Umbilical cord (tissue), 2 donors: ENCODE data around the gene KLHL30. TPM values are rescaled to one million over a fixed set of nuclear protein-coding genes. Genes with fewer than 3 reads are reported as not detected.

Experiments
- DNase-seq: peaks from one replicate; pipeline ENCODE4 v3.0.0-alpha.2; 2015; ENCODE audit warnings: low spot score
- total RNA-seq: library from RNA; depleted of rRNA; stranded (reverse); fragments of >200 nt; gene quantifications from one replicate; pipeline ENCODE4 v1.2.3, GENCODE V29; 2014; ENCODE audit warnings: low replicate concordance; ENCODE audit not compliant: insufficient read depth

Gene KLHL30
- total RNA-seq, 1 donor from 2014 or later, result 5.1 TPM

DNA sequence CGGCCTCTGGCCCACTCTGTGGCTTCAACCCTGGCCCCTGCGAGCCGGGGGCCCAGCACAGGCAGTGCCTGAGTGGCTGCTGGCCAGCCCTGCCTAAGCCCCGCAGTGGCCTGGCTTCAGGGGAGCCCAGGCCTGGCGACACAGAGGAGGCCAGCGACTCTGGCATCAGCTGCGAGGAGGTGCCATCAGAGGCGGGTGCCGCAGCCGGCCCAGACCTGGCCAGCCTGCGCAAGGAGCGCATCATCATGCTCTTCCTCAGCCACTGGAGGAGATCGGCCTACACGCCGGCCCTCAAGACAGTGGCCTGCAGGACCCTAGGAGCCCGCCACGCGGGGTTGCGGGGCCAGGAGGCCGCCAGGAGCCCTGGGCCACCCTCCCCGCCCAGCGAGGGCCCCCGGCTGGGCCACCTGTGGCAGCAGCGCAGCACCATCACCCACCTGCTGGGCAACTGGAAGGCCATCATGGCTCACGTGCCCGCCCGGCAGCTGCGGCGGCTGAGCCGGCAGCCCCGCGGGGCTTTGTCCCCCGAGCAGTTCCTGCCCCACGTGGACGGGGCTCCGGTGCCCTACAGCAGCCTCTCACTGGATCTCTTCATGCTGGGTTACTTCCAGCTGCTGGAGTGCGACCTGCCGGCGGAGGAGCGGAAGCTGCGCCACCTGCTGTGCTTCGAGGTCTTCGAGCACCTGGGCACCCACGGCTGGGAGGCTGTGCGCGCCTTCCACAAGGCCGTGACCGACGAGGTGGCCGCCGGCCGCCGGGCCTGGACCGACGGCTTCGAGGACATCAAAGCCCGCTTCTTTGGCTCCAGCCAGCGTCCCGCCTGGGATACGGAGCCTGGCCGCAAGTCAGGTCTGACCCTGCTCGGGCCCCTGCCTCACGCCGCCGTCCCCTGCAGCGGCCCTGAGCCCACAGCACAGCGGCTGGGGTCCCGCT is 7.5 kb upstream of the KLHL30 start:
- no peak for DNase-seq

- no peak for DNase-seq
Measured at GRCh38 chr2:238131761-238132462, 6.6 kb upstream of the KLHL30 start.

DNA sequence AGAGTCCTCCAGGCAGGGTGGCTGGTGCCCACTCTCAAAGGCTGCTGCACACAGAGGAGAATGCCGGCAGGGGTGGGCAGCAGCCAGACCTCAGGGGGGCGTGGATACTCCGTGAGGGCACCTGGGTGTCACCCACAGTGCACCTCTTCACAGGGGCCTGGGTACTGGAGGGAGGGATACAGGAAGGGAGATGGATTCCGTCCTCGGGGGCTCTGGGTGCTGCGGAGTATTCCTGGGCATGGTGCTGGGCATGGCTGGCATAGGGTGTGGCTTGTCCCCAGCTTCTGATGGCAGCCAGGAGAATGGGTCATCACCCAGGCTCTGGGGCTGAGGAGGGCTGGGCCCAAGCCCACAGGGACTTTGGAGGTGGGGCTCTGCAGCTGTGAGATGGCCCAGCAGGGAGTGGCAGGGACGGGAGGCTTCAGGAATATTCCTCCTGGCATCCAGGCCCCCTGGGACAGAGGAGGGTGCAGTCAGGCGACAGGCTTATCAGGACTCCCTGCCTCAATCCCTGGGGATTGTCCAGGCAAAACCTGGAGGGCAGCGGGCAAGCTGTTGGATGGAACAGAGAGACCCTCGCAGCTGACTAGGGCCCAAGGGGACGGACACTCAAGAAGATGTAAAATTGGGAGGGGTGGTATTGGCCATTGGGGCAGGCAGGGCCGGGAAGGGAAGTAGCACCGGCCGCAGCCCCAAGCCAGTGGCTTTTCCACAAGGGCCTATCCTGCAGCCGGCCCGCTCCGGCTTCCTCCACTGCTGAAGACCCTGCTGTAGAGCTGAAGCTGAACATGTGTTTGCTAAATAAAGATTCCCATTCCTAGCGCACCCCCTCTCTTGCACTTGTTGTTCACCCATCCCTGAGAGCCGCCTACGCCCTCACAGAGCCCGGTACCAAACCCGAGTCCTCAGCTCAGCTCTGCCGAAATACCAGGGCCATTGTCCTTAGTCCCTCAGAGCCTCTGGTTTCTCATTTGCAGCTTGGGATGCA is 5.7 kb upstream of the KLHL30 start:
- no peak for DNase-seq

- DNase-seq, result no peak
Measured at GRCh38 chr2:238133499-238134392, 4.7 kb upstream of the KLHL30 start.

GRCh38 chr2:238134393-238134785 is 4.1 kb upstream of the KLHL30 start:
- no peak for DNase-seq

- DNase-seq, result no peak
Measured at GRCh38 chr2:238135601-238136150, 2.8 kb upstream of the KLHL30 start.

DNA sequence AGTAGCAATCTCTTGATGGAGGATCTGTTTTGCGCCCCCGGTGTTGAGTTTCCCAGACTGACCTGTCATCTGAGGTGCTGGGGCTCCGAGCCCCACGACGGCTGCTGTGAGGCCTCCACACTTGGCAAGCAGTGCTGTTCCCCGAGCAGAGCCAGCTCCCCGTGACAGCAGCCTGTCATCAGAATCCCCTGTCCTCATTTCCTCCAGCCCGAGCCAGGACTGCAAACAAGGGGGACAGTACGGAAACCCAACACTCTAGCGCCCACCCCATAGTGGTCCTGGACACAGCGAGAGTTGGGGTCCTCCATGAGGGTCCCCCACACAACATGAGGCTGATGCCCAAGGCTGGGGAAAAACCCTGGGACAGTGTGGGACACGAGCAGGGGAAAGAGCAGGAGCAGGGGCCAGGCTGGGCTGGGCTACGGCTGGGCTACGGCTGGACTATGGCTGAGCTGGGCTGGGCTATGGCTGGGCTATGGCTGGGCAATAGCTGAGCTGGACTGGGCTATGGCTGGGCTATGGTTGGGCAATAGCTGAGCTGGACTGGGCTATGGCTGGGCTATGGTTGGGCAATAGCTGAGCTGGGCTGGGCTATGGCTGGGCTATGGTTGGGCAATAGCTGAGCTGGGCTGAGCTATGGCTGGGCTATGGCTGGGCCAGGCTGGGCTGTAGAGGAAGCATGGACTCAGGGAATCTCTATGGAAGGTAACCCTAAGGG is 1.5 kb upstream of the KLHL30 start:
- DNase-seq, result no peak

GRCh38 chr2:238137885-238138284 is 583 bp upstream of the KLHL30 start:
- DNase-seq, result no peak

DNA sequence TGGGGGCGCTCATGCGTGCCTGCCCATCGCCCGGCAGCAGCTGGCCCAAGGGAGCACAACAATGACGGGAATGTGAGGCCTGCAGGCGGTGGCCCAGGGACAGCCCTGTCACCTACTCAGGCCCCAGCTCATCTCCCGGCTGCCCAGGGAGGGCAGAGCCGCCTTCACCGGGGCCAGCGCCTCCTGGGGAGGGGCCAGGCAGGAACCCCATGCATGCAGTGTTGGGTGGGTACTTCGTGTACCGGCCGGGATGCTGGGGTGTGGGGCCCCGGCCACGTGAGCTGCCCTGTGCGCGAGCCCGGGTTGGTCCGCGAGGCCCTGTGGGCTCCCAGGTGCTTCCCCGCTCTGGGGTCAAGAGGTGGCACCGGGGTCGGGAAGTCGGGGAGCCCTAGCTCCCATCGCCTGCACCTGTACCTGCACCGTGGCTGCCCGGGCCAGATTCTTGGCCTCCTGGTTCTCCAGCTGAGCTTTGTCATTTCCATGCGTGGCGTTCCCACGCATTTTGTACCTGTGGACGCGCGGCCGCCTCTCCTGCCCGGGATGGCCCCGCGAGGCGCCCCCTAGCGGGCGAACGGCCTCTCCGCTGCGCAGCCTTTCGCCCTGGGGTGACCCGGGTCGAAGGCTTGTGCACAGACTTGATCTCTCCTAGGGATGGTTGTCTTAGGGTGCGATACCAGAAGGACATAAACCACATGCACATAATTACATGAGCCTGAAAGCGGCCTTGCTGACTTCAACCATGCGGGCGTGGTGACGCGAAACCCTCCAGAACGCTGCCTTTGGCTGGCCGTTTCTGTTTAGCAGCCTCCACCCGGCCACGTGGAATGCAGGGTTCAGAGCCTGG is 950 bp downstream of the KLHL30 start:
- DNase-seq, result no peak

- DNase-seq, result no peak
Measured at GRCh38 chr2:238140040-238140439, 1.6 kb downstream of the KLHL30 start.

GRCh38 chr2:238140721-238141540 is 2.5 kb downstream of the KLHL30 start:
- DNase-seq, result no peak

DNA sequence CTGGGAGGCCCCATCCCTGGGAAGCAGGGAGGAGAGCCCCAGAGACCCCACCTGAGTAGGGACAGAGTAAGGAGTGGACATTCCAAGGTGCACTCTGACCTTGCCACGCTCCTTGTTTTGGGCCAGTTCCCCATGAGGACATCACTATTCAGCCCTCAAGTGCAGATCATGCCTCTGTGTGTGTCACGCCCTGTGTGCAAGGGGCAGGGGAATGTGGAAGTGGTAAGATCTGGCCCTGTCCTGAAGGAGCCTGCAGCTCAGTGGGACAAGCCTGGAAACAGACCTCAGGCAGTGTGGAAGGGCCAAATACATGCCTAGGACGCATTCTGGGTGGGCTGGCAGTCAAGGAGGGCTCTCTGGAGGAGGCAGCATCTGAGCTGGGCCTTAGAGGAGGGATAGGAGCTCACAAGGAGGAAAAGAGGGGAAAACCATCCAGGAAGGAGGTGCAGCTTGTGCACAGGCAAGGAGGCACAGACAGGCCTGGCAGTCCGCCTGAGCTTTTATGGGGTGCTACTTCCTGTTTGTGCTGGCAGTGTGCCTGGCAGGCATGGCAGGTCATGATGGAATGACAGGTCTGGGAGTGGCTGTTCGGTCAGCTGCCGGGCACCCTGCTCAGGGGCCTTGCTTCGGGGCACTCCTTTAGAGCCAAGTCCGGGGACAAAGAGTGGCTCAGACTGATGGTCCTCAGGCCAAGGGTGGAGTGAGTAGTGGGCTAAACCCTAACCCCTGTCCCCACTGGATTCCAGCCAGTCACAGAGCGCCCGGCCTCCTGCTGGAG is 3.3 kb downstream of the KLHL30 start:
- DNase-seq, result no peak

DNA sequence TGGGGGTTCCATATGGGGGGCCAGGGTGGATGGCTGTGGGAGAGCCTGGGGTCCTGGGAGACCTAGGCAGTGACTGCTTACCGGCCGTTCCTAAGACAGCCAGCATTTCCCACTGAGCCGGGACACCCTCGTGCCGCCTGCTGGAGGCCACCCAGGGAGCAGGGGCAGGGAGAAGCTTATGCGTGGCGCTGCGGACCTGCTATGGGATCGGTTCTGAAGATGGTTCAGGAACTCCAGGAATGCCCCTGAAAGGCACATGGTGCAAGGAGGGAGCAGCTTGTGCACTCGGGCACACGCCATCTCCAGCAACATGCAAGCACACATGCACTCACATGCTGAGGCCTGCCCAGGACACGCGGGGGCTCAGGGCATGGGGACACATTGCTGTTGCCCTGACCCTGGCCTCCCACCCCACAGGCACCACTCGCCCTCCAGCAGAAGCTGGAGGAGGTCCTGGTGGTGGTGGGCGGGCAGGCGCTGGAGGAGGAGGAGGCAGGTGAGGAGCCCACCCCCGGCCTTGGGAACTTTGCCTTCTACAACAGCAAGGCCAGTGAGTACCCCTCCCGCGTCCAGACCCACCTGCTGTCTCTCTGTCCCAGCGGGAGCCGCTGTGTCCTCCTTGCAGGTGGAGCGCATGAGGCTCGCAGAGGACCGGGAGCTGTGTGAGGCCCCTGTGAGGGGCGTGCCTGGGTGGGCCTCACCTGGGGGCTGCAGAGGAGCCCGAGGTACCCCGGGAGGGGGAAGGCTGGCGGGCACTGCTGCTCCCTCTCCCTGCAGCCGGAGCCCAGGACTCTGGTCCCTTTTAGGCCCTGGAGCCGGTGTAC is 4.1 kb downstream of the KLHL30 start:
- DNase-seq, result no peak

- DNase-seq, result no peak
Measured at GRCh38 chr2:238143239-238143951, 4.9 kb downstream of the KLHL30 start.

DNA sequence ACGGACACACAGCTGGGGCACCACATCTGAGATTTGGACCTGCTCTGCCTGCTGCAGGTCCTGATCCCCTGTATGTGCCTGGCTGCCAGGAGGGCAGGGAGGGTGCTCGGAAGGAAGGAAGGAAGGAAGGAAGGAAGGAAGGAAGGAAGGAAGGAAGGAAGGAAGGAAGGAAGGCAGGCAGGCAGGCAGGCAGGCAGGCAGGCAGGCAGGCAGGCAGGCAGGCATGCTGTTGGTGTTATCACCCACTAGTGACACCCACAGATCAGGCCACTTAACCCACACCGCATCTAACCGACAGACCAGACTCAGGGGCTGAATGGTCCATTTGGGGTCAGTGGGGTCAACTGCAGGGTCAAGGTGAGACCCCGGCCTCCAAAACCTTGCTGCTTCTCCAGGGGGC is 5.8 kb downstream of the KLHL30 start:
- DNase-seq, result no peak
